HCT116 (cell line): ENCODE data around the gene NOXA1.

Source experiments
- EZH2 ChIP-seq: fragments of 200-600 bp; sonication (generic); IDR thresholded peaks from 2 replicates; pipeline ENCODE4 v1.6.1; 2017; ENCODE audit warnings: antibody characterized with exemption, mixed run types
- SIN3A ChIP-seq: IDR thresholded peaks from 2 replicates; pipeline ENCODE4 v1.6.1; 2012; ENCODE audit warnings: low read depth
- SP1 ChIP-seq: IDR thresholded peaks from 2 replicates; pipeline ENCODE4 v1.6.1; 2012; ENCODE audit warnings: low read depth
- ZFX ChIP-seq: fragments of 450-650 bp; IDR thresholded peaks from 2 replicates; pipeline ENCODE4 v1.6.1; 2017
- TF ChIP-seq, protein P1 (sequence below): IDR thresholded peaks from 2 replicates; pipeline ENCODE4 v1.6.1; 2012
- TF ChIP-seq, protein P2 (sequence below), 3 experiments: fragments of 200-600 bp in 1 of 3; sonication (generic) in 1 of 3; IDR thresholded peaks in 2 of 3; conservative IDR thresholded peaks in 1 of 3; 2 replicates each; pipeline ENCODE4 v1.5.1; 2012 to 2017; ENCODE audit warnings: low read depth in 2 of 3, low read length in 2 of 3, antibody characterized with exemption in 1 of 3, borderline replicate concordance in 1 of 3, control low read depth in 1 of 3, mild to moderate bottlenecking in 1 of 3, mixed read lengths in 1 of 3, mixed run types in 1 of 3, moderate library complexity in 1 of 3; ENCODE audit not compliant: insufficient read depth in 1 of 3

DNA sequence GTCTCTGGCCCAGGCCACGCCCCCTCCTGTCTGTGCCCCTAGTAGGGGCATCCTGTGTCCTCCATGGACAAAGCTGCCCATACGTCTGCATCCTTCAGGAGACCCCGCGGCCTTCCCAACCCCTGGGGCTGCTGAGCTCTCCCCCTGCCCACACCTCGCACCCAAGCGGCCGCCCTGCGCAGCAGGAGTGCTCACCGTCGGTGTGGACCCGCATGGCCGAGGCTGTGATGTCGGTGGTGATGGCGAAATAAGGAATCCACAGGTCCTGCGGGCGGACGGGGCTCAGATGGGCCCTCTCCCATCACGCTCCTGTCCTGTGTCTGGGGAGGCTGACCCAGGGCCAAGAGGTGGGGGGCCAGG lies 40.7 kb downstream of the NOXA1 start:
- TF ChIP-seq, protein P1, sequence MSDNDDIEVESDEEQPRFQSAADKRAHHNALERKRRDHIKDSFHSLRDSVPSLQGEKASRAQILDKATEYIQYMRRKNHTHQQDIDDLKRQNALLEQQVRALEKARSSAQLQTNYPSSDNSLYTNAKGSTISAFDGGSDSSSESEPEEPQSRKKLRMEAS = no peak
- TF ChIP-seq EZH2 (no peak), SP1 (no peak), SIN3A (no peak), ZFX (no peak)
- TF ChIP-seq, protein P2, sequence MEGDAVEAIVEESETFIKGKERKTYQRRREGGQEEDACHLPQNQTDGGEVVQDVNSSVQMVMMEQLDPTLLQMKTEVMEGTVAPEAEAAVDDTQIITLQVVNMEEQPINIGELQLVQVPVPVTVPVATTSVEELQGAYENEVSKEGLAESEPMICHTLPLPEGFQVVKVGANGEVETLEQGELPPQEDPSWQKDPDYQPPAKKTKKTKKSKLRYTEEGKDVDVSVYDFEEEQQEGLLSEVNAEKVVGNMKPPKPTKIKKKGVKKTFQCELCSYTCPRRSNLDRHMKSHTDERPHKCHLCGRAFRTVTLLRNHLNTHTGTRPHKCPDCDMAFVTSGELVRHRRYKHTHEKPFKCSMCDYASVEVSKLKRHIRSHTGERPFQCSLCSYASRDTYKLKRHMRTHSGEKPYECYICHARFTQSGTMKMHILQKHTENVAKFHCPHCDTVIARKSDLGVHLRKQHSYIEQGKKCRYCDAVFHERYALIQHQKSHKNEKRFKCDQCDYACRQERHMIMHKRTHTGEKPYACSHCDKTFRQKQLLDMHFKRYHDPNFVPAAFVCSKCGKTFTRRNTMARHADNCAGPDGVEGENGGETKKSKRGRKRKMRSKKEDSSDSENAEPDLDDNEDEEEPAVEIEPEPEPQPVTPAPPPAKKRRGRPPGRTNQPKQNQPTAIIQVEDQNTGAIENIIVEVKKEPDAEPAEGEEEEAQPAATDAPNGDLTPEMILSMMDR (IDR thresholded peaks at IDR 0.05 in 2 of 3, conservative IDR thresholded peaks at IDR 0.05 in 1 of 3; ENCODE audit: borderline replicate concordance in 1 of 3, insufficient read depth in 1 of 3, low read depth in 2 of 3, low read length in 2 of 3) = no peak
